GM23248 (cell line): ENCODE measurements around the gene CD9. TPM values are rescaled to one million over a fixed set of nuclear protein-coding genes. Genes with fewer than 3 reads are reported as not detected.

ENCODE experiments used
- DNase-seq: peaks from one replicate; pipeline ENCODE4 v3.0.0-alpha.2; 2015
- H2AFZ ChIP-seq: fragments of 200-600 bp; sonication (generic); 2 replicates; pipeline ENCODE4 v1.6.1; 2016; ENCODE audit warnings: antibody characterized with exemption
- H3F3A ChIP-seq: fragments of 200-600 bp; sonication (generic); 2 replicates; pipeline ENCODE4 v1.6.1; 2016; ENCODE audit warnings: mild to moderate bottlenecking, antibody characterized with exemption, mixed run types; ENCODE audit not compliant: insufficient read depth
- H3K27ac ChIP-seq: fragments of 200-600 bp; sonication (generic); 2 replicates; pipeline ENCODE4 v1.5.1; 2016; ENCODE audit warnings: mild to moderate bottlenecking
- H3K27me3 ChIP-seq: fragments of 200-600 bp; sonication (generic); replicated peaks from 2 replicates; pipeline ENCODE4 v1.6.1; 2016; ENCODE audit warnings: mild to moderate bottlenecking; ENCODE audit not compliant: insufficient read depth
- H3K36me3 ChIP-seq: fragments of 200-600 bp; sonication (generic); 2 replicates; pipeline ENCODE4 v1.6.1; 2016; ENCODE audit warnings: low read depth, mild to moderate bottlenecking
- H3K4me1 ChIP-seq: fragments of 200-600 bp; sonication (generic); 2 replicates; pipeline ENCODE4 v1.6.1; 2016; ENCODE audit warnings: mild to moderate bottlenecking; ENCODE audit not compliant: insufficient read depth
- H3K4me2 ChIP-seq: fragments of 200-600 bp; sonication (generic); one replicate; pipeline ENCODE4 v1.6.1; 2016; ENCODE audit warnings: mild to moderate bottlenecking; ENCODE audit not compliant: unreplicated experiment
- H3K4me3 ChIP-seq: fragments of 200-600 bp; sonication (generic); 2 replicates; pipeline ENCODE4 v1.5.1; 2016; ENCODE audit warnings: mild to moderate bottlenecking
- H3K79me2 ChIP-seq: fragments of 200-600 bp; sonication (generic); 2 replicates; pipeline ENCODE4 v1.6.1; 2016; ENCODE audit warnings: mild to moderate bottlenecking; ENCODE audit not compliant: insufficient read depth
- H3K9ac ChIP-seq: fragments of 200-600 bp; sonication (generic); 2 replicates; pipeline ENCODE4 v1.6.1; 2016; ENCODE audit warnings: mild to moderate bottlenecking
- H3K9me2 ChIP-seq: fragments of 200-600 bp; sonication (generic); 2 replicates; pipeline ENCODE4 v1.6.1; 2016; ENCODE audit warnings: mixed run types, mild to moderate bottlenecking, moderate library complexity; ENCODE audit not compliant: insufficient read depth
- H3K9me3 ChIP-seq: fragments of 200-600 bp; sonication (generic); one replicate; pipeline ENCODE4 v1.6.1; 2017; ENCODE audit warnings: low read depth
- H4K20me1 ChIP-seq: fragments of 200-600 bp; sonication (generic); 2 replicates; pipeline ENCODE4 v1.6.0; 2016; ENCODE audit not compliant: insufficient read depth
- EZH2 ChIP-seq: fragments of 200-600 bp; sonication (generic); IDR thresholded peaks from 2 replicates; pipeline ENCODE4 v1.6.1; 2018; ENCODE audit warnings: antibody characterized with exemption, mild to moderate bottlenecking; ENCODE audit not compliant: insufficient read depth, poor library complexity, severe bottlenecking
- EZH2phosphoT487 ChIP-seq: fragments of 200-600 bp; sonication (generic); IDR thresholded peaks from 2 replicates; pipeline ENCODE4 v1.6.1; 2018; ENCODE audit warnings: antibody characterized with exemption, moderate library complexity, mild to moderate bottlenecking, low read depth; ENCODE audit not compliant: insufficient read depth
- WGBS, 2 experiments: methylation state at CpG; one replicate each; pipeline ENCODE4 v1.1.6; 2015 to 2017; ENCODE audit warnings: low lambda C conversion rate in 2 of 2, low coverage in 1 of 2; ENCODE audit errors: missing lambda C conversion rate in 2 of 2; 5-methylcytosine and 5-hydroxymethylcytosine counted together
- in situ Hi-C: fragments of 300-500 bp; cut with MboI; formaldehyde crosslinking; loops from 2 replicates; pipeline ENCODE4 v1.15.0; 2020
- polyA plus RNA-seq: library from polyadenylated mRNA; unstranded; fragments of >200 nt; fragmentation: Nextera tagmentation; extraction: Ambion mirVana; gene quantifications from 2 replicates; pipeline ENCODE4 v1.2.1, GENCODE V29; 2016
- total RNA-seq: library from RNA; depleted of rRNA; stranded (reverse); fragments of >200 nt; shearing (Covaris generic); gene quantifications from 2 replicates; pipeline ENCODE4 v1.2.3, GENCODE V29; 2014

The CD9 gene
- total and polyA plus RNA-seq, 2 experiments from 2014 or later, result 28.6 to 46.9 TPM

DNA sequence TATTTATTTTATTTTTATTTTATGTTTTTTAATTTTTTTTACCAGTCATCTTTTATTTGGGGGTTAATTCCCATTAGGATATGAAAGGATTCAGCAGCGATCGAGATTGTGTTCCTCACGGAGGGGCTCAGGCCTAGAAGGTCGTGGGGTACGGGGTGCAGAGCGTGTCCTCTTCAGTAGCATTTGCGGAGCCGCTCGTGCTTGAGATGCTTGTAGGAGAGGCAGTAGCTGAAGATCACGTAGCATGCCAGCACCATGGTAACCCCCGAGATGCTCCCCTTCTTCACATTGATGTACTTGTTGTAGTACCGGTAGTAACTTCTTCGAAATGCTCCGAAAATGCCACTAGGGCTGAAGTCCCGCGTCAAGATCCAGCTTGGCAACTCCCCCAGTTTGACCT is 69.8 kb downstream of the CD9 start:
- no peak overlapping the region for H3K9ac ChIP-seq
- in situ Hi-C loops, result no loop called here
- no peaks in the 10 kb centered on the region for H3K9me2 ChIP-seq
- H3K36me3 ChIP-seq, result no peaks in the 10 kb centered on the region
- no peak for DNase-seq
- H3K27ac ChIP-seq, result no peak overlapping the region
- no peaks in the 10 kb centered on the region for H3F3A ChIP-seq
- 0 out of 2 replicates have a peak, but pooled peaks cover 3% of the 10 kb centered on the region for H3K27me3 ChIP-seq
- H3K4me1 ChIP-seq, result no peaks in the 10 kb centered on the region
- WGBS, 2 experiments, result 89 to 92% methylated on average over 16 of the region's 16 CpGs
- no peaks in the 10 kb centered on the region for H4K20me1 ChIP-seq
- H3K79me2 ChIP-seq, result no peaks in the 10 kb centered on the region
- no peak overlapping the region for H3K4me3 ChIP-seq
- no peaks in the 10 kb centered on the region for H3K9me3 ChIP-seq
- no peak for TF ChIP-seq EZH2
- no peak for TF ChIP-seq EZH2phosphoT487
- H2AFZ ChIP-seq, result no peak overlapping the region
- no peak overlapping the region for H3K4me2 ChIP-seq

DNA sequence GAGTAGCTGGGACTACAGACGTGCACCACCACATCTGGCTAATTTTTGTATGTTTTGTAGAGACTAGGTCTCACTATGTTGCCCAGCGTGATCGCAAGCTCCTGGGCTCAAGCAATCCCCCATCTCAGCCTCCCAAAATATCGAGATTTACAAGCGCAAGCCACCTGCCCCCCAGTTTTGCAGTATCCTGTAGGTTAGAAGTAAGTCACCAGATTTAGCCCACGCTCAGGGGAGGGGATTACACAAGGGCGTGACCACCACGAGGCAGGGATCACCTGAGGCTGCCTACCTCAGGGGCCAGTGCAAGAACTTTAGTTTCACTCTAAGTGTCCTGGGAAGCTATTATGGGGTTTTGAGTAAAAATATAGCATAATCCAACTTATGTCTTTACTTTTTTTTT is 71.1 kb downstream of the CD9 start:
- in situ Hi-C loops, result no loop called here
- H2AFZ ChIP-seq, result no peak overlapping the region
- no peaks in the 10 kb centered on the region for H3K4me1 ChIP-seq
- no peaks in the 10 kb centered on the region for H3F3A ChIP-seq
- no peak overlapping the region for H3K9ac ChIP-seq
- no peaks in the 10 kb centered on the region for H3K79me2 ChIP-seq
- H3K27ac ChIP-seq, result no peak overlapping the region
- no peaks in the 10 kb centered on the region for H3K9me2 ChIP-seq
- no peak overlapping the region for H3K4me3 ChIP-seq
- H3K27me3 ChIP-seq, result 0 out of 2 replicates have a peak, but pooled peaks cover 3% of the 10 kb centered on the region
- H3K36me3 ChIP-seq, result no peaks in the 10 kb centered on the region
- WGBS, 2 experiments, result 78 to 81% methylated on average over 8 of the region's 8 CpGs
- H3K4me2 ChIP-seq, result no peak overlapping the region
- TF ChIP-seq EZH2 (no peak), EZH2phosphoT487 (no peak)
- no peaks in the 10 kb centered on the region for H3K9me3 ChIP-seq
- no peaks in the 10 kb centered on the region for H4K20me1 ChIP-seq
- no peak for DNase-seq

DNA sequence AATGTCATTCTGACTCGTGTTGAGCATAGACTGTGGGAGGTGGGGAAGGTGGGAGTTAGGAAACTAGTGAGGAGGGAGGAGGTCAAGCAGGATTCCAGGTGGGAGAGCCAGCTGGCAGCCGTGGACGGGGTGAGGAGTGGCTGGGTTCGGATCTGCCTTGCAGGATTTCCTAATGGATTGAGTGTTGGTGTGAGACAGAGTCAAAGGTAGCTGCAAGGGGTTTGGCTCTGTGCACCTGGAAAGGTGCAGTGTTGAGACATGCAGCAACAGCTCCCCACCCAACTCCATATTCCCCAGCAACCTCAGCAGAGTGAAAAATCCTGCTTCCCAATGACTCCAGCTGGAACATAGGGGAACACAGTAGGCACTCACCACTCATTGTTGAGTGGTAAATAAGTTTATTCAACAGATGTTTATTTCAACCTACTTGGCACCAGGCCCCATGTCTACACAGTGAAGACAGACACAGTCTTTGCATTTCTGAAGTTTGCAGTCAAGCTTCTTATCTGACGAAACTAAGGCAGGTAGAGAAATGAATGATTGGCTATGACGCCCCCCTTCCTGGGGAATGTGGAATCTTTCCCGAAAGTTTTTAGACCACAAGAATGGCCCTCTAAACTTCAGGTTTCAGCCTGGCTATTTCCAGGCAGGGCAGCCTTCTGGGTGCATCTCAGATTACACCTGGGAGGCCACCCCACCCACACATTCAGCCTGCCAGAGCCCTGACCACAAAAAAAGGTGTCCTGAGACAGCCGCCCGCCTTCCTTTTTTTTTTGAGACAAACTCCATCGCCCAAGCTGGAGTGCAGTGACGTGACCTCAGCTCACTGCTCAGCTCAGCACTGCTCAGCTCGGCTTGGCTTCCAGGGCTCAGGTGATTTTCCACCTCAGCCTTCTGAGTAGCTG is 72.4 kb downstream of the CD9 start:
- no peaks in the 10 kb centered on the region for H3K9me3 ChIP-seq
- H4K20me1 ChIP-seq, result no peaks in the 10 kb centered on the region
- no peak overlapping the region for H3K4me2 ChIP-seq
- no peak overlapping the region for H3K27ac ChIP-seq
- peaks cover 2% of the 10 kb centered on the region; the same call in 1 of the 2 replicates for H3F3A ChIP-seq
- no peak overlapping the region for H3K9ac ChIP-seq
- TF ChIP-seq EZH2 (no peak), EZH2phosphoT487 (no peak)
- no peaks in the 10 kb centered on the region for H3K4me1 ChIP-seq
- H3K36me3 ChIP-seq, result no peaks in the 10 kb centered on the region
- H3K4me3 ChIP-seq, result no peak overlapping the region
- no peaks in the 10 kb centered on the region for H3K79me2 ChIP-seq
- in situ Hi-C loops, result no loop called here
- no peaks in the 10 kb centered on the region for H3K9me2 ChIP-seq
- no peak overlapping the region for H2AFZ ChIP-seq
- H3K27me3 ChIP-seq, result 0 out of 2 replicates have a peak, but pooled peaks cover 3% of the 10 kb centered on the region
- no peak for DNase-seq
- WGBS, 2 experiments, result 77 to 84% methylated on average over 10 to 12 of the region's 12 CpGs

DNA sequence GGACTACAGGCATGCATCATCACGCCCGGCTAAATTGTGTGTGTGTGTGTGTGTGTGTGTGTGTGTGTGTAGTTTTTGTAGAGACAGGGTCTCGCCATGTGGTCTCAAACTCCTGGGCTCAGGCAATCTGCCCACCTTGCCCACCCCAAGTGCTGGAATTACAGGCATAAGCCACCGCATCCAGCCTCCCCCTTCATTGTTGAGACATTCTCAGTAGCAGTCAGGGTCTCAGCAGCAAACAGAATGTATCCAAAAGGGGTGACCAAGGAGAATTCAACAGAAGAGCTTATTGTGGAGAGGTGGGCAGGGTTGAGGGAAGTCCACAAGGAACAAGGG is 73.0 kb downstream of the CD9 start:
- H3K27ac ChIP-seq, result no peak overlapping the region
- H3K4me1 ChIP-seq, result no peaks in the 10 kb centered on the region
- H3K4me3 ChIP-seq, result no peak overlapping the region
- no peaks in the 10 kb centered on the region for H3K9me3 ChIP-seq
- no peaks in the 10 kb centered on the region for H4K20me1 ChIP-seq
- H3K9ac ChIP-seq, result no peak overlapping the region
- in situ Hi-C loops, result no loop called here
- no peak for DNase-seq
- H2AFZ ChIP-seq, result no peak overlapping the region
- TF ChIP-seq EZH2phosphoT487, result no peak
- no peak for TF ChIP-seq EZH2
- H3K9me2 ChIP-seq, result no peaks in the 10 kb centered on the region
- no peak overlapping the region for H3K4me2 ChIP-seq
- H3F3A ChIP-seq, result peaks cover 7% of the 10 kb centered on the region; the same call in 1 of the 2 replicates
- H3K36me3 ChIP-seq, result no peaks in the 10 kb centered on the region
- H3K79me2 ChIP-seq, result no peaks in the 10 kb centered on the region
- 90 to 93% methylated on average over 4 of the region's 4 CpGs for WGBS, 2 experiments
- H3K27me3 ChIP-seq, result 0 out of 2 replicates have a peak, but pooled peaks cover 3% of the 10 kb centered on the region
